ENCODE data around the gene HOXC10.

HOXC10 gene

GRCh38 chr12:53950789-53951576, 34.0 kb upstream of the HOXC10 start:
- no peak for DNase-seq

GRCh38 chr12:53951577-53952334, 33.2 kb upstream of the HOXC10 start:
- no peak for DNase-seq

GRCh38 chr12:53952335-53952694, 32.6 kb upstream of the HOXC10 start:
- no peak for DNase-seq

DNA sequence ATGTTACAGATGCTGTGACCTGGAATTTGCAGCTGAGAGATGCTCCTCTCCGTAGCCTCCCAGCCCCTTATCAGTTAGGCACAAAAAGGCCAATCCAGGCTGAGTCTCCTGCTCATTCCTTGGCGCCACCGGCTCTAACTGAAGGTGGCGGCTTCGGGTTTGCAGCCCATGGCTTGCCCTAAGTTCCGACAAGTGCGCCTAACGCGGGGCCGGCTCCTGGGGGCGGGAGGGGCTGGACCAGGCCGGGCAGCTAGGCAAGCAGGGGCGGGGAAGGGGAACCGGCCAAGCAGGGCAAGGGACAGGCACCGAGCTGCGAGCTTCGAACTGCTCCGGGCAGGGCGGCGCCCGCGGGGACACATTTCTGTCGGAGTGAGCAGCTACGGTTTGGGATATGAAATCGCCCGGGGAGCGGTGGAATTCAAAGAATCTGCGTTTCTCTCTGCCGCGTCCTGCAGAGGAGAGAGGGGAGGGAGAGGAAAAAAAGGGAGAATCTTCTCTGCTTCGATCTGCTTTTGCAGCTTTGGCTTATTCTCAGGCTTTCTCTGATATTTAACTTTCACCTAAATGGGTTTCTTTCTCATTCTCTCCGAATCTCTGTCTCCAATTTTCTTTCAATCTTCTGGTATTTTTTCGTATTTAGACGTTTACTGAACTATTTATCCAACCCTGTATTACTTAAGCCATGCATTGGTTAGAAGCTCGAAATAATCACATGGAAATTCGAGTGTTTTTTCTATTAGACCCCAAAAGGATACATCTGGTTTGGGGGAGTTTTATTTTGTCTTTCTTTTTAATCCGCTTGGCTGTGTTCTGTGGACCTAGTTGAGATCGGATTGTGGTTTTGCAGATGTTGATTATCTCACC, 31.8 kb upstream of the HOXC10 start:
- no peak for DNase-seq

GRCh38 chr12:53953831-53954693, 30.9 kb upstream of the HOXC10 start:
- DNase-seq = no peak

- no peak for DNase-seq
These were observed 30.3 kb upstream of the HOXC10 start, which contains the start of gene HOXC12 for GRCh38 chr12:53954694-53955035. Gene HOXC12, plus strand, starts transcription at chr12:53954903. Its CDS starts 27 bp downstream, at chr12:53954930.

- no peak for DNase-seq
These were observed 29.7 kb upstream of the HOXC10 start for GRCh38 chr12:53955036-53955775.

DNA sequence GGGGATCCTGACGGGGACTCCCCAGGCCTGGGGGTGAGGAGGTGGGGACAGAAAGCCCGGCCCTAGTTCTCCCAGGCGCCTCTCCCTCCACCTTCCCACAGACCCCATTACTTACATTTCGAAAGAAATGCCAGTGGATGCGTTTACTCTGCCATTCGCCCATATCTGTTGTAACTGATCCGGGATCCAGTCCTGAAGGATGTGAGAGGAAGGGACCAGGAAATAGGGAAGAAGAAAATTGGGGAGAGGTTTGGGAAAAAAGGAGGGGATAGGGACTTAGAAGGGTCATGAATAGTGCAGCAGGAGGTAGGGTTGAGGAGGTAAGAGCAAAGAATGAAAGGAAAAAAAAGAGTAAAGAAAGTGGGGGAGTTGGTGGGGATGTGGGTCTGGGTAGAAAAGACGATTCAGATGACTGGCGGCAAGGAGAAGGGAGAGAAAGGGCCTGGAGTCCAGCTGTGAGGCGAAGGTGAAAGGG, 29.1 kb upstream of the HOXC10 start:
- no peak for DNase-seq

- DNase-seq = no peak
These were observed 28.6 kb upstream of the HOXC10 start for GRCh38 chr12:53956251-53956887.

GRCh38 chr12:53956914-53957536, 27.9 kb upstream of the HOXC10 start:
- DNase-seq = no peak

DNA sequence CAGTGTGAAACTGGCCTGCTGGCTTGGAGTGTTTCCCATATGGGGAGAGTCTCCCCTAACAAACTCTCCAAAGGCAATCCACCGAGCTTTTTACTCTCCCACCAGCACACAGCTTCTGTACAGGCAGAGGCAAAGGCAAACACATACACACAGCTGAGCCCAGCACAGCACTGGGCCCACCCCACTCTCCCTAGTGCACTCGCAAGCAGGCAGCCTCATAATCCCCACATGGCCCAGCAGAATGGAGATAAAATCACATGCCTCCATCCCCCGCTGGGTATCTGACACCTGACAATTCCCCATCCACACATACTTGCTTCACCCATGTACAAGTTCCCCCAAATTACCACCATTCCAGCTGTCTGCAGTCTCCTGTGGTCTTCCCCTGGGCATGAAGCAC, 26.8 kb upstream of the HOXC10 start:
- no peak for DNase-seq

DNA sequence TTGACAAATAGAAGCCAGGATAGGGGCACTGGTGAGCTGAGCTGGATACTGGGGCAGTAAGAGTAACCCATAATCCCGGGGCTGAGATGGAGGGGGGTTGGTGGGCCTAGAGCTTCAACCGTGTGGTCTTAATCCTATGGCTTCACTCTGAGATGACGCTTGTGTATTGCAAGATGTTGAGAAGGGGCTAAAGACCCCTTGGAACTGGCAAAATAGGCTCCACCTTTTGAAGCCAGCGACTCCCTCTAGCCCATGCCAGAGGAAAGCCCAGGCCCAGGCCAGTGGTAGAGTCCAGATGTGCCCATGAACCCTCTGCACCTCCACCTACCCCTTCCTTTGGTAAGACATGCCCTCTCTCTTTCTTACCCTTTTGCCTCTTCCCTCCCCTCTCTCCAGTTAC, 25.6 kb upstream of the HOXC10 start:
- no peak for DNase-seq

GRCh38 chr12:53960187-53961024, 24.5 kb upstream of the HOXC10 start:
- no peak for DNase-seq

DNA sequence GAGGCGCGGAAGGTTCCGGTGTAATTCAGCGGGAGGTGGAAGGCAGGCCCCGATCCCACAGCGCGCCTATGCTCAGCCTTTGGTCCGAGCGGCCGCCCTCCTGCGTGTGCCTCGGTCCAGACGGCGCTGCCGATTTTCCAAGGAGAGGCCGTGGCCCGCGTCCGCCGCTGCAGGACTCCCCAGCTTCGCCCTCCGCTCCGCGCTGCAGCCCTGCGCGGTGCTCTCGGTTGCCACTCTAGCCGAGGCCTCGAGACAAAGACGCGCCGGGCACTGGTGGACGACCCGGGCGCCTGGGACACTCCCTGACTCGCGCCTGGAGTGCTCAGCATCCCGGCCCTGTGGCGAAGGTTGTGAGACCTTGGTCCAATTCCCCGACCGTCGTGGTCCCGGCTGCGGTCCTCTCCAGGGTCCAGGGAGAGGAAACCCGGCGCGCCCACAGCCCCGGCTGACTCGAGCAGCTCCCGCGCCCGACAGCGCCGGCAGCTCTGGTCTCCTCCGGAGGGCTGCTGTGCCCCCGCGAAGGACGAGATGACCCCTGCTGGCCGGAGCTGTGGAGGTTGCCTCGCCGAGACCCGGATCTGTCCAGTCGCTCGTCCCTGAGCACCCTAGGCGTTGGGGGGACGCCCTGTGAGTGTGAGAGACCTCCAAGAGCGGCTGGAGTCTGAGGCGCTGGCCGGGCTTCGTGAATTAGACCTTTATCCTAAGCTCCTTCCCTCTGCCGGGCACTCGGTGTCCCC, 23.8 kb upstream of the HOXC10 start:
- DNase-seq = no peak

GRCh38 chr12:53963005-53963404, 21.9 kb upstream of the HOXC10 start:
- no peak for DNase-seq

GRCh38 chr12:53963434-53964314, 21.3 kb upstream of the HOXC10 start:
- DNase-seq = no peak

GRCh38 chr12:53964315-53964713, 20.6 kb upstream of the HOXC10 start:
- DNase-seq = no peak
